ENCODE data around the gene TTR.

Gene TTR

GRCh38 chr18:31576670-31577069, 15.0 kb upstream of the TTR start:
- no peak for DNase-seq
- intact Hi-C loops (cut with DNase I): no loop called here

GRCh38 chr18:31577195-31577594, 14.5 kb upstream of the TTR start:
- DNase-seq: no peak
- intact Hi-C loops (cut with DNase I): no loop called here

- no peak for DNase-seq
- intact Hi-C loops (cut with DNase I): no loop called here
Measured at GRCh38 chr18:31578126-31578525, 13.6 kb upstream of the TTR start.

- no peak for DNase-seq
- intact Hi-C loops (cut with DNase I): no loop called here
Measured at GRCh38 chr18:31579375-31579774, 12.3 kb upstream of the TTR start.

- intact Hi-C loops (cut with DNase I): no loop called here
- no peak for DNase-seq
Measured at GRCh38 chr18:31581498-31582197, 10.0 kb upstream of the TTR start.

- intact Hi-C loops (cut with DNase I): no loop called here
- DNase-seq: no peak
Measured at GRCh38 chr18:31583185-31583854, 8.4 kb upstream of the TTR start.

- intact Hi-C loops (cut with DNase I): no loop called here
- DNase-seq: no peak
Measured at GRCh38 chr18:31585991-31586390, 5.7 kb upstream of the TTR start.

GRCh38 chr18:31586616-31587015, 5.1 kb upstream of the TTR start:
- intact Hi-C loops (cut with DNase I): no loop called here
- DNase-seq: no peak

GRCh38 chr18:31587529-31587928, 4.1 kb upstream of the TTR start:
- intact Hi-C loops (cut with DNase I): no loop called here
- DNase-seq: no peak

- no peak for DNase-seq
- intact Hi-C loops (cut with DNase I): no loop called here
Measured at GRCh38 chr18:31590570-31590969, 1.1 kb upstream of the TTR start.

- intact Hi-C loops (cut with DNase I): no loop called here
- no peak for DNase-seq
Measured at GRCh38 chr18:31591113-31591512, 564 bp upstream of the TTR start.

GRCh38 chr18:31592506-31593157, 955 bp downstream of the TTR start:
- intact Hi-C loops (cut with DNase I): no loop called here
- DNase-seq: no peak

GRCh38 chr18:31595121-31595771, 3.6 kb downstream of the TTR start:
- intact Hi-C loops (cut with DNase I): no loop called here
- no peak for DNase-seq

GRCh38 chr18:31596081-31596872, 4.6 kb downstream of the TTR start:
- intact Hi-C loops (cut with DNase I): no loop called here

GRCh38 chr18:31598021-31598805, 6.5 kb downstream of the TTR start:
- no peak for DNase-seq
- intact Hi-C loops (cut with DNase I): no loop called here

More at GRCh38 chr18:31596081-31596872, 4.6 kb downstream of the TTR start:
- DNase-seq: no peak

GRCh38 chr18:31603315-31603714, 11.6 kb downstream of the TTR start:
- no peak for DNase-seq

GRCh38 chr18:31606265-31606664, 14.6 kb downstream of the TTR start:
- DNase-seq: no peak
- intact Hi-C loops (cut with DNase I): no loop called here

More at GRCh38 chr18:31603315-31603714, 11.6 kb downstream of the TTR start:
- intact Hi-C loops (cut with DNase I): no loop called here

- intact Hi-C loops (cut with DNase I): no loop called here
- no peak for DNase-seq
Measured at GRCh38 chr18:31607384-31607783, 15.7 kb downstream of the TTR start.

Data from head of caudate nucleus (tissue), 42 donors.